ENCODE results near the gene FAM13C. TPM values are rescaled to one million over a fixed set of nuclear protein-coding genes. Genes with fewer than 3 reads are reported as not detected.
"Not testable (repeated sequence)": the region's sequence is repeated elsewhere in the genome, so short reads cannot be mapped to it uniquely, and the experiment has no call there.

Gene FAM13C
- total RNA-seq: 0.07 and 0.11 TPM in 2 replicates

DNA sequence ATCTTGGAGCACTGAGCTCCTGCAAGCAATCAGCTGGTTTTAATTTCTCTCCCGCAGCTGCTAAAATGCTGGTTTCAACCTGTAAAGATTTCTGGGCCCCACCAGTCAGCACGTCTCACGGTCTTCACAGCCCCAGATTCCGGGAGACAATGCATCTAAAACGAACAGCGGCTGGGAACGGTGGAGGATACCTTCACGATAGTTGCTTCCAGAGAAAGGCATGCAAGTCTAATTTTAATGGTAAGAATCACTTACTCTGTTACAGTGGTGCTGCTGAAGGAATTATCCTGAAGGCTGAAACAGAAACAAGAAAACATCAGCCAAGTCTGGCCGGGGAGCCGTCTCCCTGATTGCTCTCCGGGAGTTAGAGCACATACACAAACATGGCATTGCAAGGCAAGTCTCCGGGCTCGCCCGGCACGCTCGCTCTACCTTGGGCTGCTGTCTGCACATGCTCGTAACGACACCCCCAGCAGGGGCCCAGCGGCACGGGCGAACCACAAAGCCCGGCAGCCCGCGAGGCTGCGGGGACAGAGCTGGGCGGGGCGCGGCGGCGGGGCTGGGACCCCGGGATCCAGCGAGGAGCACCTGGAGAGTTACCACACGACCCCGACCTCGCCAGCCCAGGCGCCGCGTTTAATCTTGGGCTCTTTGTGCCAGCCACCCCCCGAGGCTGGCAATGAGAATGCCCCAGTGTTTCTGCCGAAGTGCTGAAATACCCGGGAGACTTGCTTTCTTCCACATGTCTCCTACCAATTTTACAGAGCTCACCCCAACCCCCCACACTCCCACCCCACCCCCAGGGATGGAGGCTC is at the start of gene FAM13C:
Gene FAM13C, minus strand, starts transcription at position 406 of the 815 bp plus-strand sequence. Its CDS starts 89 bp downstream, at position 317.
- no peak for DNase-seq (ENCODE audit: low read depth, low spot score)

DNA sequence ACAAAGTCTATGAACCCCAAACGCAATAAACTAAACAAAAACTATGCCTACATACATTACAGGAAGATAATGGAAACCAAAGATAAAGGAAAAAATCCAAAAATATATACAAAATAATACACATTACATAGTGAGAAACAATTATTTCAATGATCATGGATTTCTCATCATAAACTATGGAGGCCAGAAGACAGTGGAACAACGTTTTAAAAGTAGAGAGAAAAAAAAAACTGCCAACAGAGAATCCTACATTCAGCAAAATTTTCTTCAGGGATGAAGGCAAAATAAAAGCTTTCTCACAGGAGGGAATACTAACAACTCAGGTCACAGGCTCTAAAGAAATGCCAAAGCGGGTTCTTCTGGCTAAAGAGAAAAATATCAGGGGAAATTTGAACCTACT is 42.9 kb upstream of the FAM13C start:
- no peak for DNase-seq (ENCODE audit: low read depth, low spot score)

DNA sequence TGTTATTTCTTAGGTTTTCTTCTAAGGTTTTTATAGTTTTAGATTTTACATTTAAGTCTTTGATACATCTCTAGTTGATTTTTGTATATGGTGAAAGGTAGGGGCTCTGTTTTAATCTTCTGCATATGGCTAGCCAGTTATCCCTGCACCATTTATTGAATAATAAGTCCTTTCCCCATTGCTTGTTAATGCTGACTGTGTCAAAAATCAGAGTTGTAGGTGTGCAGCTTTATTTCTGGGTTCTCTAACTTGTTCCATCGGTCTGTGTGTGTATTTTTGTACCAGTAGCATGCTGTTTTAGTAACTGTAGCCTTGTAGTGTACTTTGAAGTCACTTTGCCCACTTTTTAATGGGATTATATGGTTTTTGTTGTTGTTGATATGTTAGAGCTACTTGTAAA is 37.9 kb upstream of the FAM13C start:
- DNase-seq (ENCODE audit: low read depth, low spot score): no peak

DNA sequence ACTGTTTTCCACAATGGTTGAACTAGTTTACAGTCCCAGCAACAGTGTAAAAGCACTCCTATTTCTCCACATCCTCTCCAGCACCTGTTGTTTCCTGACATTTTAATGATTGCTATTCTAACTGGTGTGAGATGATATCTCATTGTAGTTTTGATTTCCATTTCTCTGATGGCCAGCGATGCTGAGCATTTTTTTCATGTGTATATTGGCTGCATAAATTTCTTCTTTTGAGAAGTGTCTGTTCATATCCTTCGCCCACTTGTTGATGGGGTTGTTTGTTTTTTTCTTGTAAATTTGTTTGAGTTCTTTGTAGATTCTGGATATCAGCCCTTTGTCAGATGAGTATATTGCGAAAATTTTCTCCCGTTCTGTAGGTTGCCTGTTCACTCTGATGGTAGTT is 37.0 kb upstream of the FAM13C start:
- DNase-seq (ENCODE audit: low read depth, low spot score): not testable (repeated sequence)

DNA sequence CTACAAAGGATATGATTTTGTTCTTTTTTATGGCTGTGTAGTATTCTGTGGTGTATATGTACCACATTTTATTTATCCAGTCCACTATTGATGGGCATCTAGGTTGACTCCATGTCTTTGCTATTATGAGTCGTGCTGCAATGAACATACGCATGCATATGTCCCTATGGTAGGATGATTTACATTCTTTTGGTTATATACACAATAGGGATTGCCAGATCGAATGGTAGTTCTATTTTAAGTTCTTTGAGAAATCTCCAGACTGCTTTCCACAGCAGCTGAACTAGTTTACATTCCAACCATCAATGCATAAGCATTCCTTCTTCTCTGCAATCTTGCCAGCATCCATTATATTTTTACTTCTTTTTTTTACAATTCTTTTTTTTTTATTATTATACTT is 35.6 kb upstream of the FAM13C start:
- no peak for DNase-seq (ENCODE audit: low read depth, low spot score)

DNA sequence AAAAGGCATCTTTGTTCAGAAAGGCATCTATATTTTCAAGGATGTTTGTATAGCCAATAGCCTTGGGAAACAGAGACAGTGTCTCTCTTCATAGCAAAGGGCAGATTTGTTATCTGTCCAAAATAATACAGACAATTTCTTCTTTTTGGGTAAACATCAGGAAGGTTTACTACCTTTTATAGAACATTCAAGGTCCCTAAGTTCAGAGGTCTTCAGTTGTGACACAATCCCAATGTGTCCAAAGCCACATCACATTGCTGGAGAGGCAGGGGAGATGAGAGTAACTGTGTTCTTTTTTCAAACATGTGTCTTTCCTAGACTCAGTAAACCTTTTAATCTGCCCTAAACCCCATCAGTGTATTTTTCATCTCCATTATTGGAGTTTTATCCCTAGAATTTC is 33.6 kb upstream of the FAM13C start:
- DNase-seq (ENCODE audit: low read depth, low spot score): no peak

DNA sequence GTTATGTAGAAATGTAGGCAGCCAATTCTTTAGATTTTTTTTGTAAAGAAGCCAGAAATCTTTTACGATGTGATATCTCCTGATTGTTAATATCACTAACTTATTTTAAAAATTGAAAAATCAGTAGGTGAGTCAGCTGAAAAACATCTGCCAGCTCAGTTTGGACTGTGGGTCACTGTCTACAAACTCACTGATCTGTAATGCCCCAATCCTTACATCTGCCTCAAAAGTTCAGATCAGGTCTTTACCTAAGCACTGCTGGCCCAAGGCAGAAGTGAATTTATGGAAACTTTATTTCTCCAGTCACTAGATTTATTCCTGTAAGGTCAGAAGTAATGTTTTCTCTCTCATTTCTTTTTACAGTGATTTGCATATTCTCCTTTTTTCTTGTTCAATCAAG is 31.0 kb upstream of the FAM13C start:
- DNase-seq (ENCODE audit: low read depth, low spot score): no peak

DNA sequence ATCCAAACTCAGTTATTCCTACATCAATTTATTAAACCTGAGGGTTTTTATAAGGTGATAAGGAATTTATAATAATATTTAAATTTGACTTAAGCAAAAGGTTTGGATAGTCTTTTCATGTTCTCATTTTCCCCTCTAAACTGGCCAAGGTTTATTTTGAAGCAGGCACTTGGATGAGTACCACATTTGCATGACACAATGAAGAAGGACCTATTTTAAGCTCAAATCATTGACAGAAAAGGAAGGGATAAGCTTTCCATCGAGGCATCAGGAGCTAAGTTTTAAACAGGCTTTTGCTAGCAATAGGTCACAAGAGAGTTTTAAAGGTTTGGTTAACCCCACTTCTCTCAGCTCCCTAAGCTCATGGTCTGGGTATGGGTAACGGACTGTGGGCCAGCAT is 28.7 kb upstream of the FAM13C start:
- DNase-seq (ENCODE audit: low read depth, low spot score): no peak

DNA sequence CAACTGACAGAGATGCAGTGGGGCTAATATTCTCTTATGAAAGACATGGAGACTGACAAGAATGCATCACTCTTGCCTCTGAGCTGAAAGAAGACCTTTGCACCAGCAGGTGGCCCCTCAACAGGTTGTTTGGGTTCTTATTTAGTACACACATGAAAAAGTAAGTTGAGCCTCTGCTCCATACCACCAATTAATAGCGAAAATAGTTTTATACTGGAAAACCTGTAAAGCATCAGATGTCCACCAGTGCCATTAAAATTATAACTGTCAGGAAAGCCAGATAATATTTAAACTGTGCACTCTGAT is 26.3 kb upstream of the FAM13C start:
- DNase-seq (ENCODE audit: low read depth, low spot score): no peak

DNA sequence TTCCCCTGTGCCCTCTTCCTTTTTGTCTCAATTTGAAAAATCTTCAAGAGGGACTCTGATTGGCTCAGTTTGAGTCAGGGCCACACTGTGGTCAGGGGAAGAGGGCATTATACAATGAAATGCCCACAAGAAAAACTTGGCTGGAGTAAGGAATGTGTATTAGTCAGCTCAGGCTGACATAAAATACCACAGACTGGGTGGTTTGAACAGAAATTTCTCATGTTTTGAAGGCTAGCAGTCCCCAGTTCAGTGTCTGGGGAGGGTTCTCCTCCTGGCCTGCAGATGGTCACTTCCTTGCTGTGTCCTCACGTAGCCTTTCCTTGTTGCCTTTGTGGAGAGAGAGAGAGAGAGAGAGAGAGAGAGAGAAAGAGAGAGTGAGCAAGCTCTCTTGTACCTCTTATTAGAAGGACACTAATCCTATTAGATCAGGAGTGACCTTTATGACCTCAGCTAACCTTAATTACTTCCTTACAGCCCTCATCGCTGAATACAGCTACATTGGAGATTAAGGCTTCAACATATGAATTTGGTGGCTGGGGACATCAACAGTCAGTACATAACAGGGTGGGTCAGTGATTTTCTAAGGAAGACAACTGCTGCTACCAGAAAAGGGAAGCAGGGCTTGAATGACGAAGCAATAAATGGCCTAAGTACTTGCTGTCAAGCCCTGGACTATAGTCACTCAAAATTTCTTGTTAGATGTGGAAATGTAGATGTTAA is 25.8 kb upstream of the FAM13C start:
- no peak for DNase-seq (ENCODE audit: low read depth, low spot score)

DNA sequence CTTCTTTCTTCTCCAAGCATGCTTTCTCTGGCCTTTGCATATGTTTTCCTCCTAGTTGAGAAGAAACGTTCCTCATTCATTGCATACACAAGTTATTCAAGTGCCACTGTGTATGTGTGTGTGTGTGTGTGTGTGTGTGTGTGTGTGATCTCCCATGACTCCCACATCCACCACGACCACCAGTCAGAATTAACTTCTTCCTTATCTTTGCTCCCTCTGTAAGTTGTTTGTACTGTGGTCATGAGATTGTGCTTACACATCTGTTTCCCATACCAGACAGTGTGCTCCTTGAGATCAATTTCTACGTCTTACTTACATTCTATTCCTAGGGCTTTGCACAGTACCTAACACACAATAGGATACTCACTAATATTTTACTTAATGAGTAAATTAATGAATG is 22.4 kb upstream of the FAM13C start:
- DNase-seq (ENCODE audit: low read depth, low spot score): no peak

DNA sequence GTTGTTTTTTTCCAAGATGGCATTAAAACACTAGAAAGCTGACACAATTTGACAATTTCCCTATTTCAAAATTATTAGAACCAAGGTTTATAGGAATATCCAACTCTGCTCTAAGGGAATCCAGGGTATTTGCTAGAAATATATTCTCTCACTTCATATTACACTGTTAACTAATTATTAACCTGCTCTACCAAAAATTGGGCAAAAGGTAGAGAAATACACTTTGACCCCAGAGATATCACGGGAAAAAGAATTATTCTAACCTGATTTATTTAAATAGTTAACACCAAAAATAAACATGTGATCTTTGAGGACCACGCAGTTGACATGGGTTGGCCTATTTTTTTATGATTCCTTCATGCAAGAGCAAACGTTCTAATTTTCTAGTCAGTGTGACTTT is 21.6 kb upstream of the FAM13C start:
- DNase-seq (ENCODE audit: low read depth, low spot score): no peak

DNA sequence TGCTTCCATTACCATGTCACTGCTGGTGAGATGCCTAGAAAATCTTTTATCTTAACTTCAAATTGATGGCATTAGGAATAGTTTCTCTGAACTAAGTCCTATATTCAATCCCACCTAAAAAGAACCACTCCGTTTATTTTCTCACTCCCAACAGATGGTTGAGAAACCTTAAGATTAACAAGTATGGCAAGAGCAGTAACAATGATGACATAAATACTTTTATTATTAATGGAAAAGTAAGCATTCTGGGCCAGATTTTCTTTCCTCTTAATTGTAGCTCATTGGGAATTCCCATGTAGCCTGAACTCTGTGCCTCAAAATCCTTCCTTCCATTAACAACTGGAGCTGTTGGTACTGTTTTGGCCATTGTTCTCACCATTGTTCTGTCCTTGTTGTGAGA is 21.1 kb upstream of the FAM13C start:
- DNase-seq (ENCODE audit: low read depth, low spot score): no peak

DNA sequence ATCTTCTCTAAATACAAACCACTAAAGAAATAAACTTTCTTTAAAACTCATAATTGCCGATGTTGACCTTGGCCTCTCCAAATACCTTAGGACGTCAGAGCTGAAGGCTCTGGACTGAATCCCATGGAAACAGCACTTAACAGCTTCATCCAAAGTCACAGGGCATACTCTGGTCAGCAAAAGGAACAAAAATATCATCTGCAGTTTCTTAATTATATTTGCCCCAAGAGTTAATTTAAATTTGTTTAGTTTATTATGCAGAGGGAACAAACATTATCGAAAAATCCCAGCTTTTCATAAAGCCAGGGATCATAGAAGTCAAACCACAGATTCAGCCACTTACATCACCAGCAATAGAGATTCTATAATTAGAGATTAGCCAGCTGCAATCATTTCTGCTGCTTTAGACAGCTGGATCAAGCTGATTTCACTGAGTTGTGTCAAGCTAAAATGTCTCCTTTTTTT is 20.5 kb upstream of the FAM13C start:
- DNase-seq (ENCODE audit: low read depth, low spot score): no peak

DNA sequence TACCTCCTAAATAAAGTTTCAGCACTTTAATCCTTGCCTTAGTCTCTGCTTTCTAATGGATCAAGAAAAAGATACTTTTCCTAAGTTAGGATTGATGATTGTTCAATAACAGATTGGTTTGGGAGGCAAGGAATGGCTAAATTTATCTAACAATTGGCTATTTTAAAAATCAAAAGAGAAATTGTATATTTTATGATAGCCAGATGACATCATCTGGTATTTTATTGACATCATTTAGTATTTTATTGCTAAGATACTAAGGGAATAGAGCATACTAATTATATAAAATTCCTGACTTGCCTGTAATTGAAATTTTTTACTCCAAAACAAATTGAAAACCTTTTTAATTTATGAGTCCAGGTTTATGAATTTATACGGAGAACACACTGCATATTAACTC is 19.3 kb upstream of the FAM13C start:
- no peak for DNase-seq (ENCODE audit: low read depth, low spot score)

DNA sequence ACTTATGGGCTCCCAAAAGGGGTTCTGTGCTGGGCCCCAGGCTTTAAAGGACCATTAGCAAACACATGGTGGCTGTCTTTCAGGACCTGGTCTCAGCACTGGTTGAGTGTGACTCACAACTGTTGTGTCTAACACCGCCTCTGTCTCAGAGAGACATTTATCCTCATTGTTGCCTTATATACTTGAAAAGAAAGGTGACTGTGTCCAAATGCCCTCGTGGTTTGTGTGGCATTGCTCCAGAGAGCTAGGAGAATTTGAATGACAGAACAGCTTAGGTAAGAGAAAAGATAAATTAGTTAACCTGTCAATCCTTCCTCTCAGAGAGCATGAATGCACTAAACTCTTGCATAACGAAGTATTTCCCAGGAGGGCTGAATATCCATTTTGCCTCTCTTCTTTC is 14.5 kb upstream of the FAM13C start:
- no peak for DNase-seq (ENCODE audit: low read depth, low spot score)

DNA sequence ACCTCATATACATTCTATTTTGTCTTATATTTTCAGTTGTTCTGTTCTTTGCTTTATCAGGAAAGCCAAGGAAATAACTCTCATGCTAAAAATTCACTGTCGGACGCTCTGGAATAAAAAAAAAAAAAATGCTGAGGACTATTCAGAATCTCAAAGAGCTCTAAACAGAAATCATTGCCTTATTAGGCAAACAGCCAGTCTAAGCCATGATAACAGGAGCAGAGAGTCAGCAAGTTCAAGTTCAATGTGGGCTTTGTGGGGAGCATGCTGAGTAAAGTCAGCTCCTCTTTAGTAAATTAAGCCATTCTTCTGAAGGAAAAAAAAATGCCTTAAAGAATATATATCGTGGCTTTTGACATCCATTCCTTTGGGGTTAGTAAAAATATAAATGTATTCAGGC is 13.6 kb upstream of the FAM13C start:
- DNase-seq (ENCODE audit: low read depth, low spot score): no peak

DNA sequence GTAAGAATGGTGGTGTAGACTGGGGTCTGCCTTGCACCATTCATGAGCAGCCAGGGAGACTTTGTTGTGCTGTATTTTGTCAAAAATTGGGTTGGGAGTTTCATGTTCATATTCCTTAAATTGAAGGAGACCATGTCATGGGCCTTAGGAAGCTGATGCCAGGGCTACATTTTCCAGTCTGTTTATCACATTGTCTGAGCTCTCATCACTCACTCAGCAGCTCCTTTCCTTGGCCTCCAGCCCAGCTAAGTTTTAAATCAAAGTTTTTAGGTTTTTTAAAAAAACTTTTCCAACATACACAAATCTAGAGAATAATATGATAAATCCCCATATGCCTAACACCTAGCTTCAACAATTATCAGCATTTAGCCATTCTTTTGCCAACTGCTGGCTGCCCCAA is 12.6 kb upstream of the FAM13C start:
- DNase-seq (ENCODE audit: low read depth, low spot score): no peak

DNA sequence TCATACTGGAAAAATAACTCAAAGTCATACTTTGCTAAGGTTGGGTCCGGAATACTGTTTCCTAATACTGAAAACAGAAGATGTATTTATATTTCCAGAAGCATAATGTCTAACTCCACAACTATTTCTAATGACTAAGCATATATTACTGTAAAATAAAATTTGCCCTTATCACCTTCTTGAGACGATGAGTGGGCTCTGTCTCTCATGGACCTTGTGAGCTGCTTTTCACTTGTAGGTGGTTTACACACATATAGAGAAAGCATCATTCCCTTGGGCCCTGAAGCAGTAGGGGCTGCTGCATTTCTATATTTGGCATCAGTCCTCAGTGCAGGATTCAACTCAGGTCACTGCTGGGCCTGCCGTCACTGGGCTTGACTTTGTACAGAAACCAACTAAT is 10.7 kb upstream of the FAM13C start:
- no peak for DNase-seq (ENCODE audit: low read depth, low spot score)

DNA sequence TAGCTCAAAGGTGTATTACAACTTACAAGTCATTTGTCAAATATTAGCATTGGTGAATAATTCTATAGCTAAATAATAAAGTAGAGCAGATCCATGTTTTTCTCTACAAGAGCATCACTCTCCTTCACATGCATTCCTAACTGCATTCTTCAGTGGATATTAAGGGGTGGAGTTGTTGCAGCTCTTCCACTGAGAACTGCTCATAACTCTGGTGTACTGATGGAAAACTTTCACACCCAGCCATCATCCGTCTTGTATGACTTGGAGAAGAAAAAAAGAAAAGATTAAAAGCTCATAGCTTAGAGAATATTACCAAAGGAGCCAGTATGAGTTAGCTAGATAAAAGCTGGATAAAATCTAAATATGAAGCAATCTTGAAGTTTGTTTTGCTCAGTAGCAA is 10.2 kb upstream of the FAM13C start:
- no peak for DNase-seq (ENCODE audit: low read depth, low spot score)

DNA sequence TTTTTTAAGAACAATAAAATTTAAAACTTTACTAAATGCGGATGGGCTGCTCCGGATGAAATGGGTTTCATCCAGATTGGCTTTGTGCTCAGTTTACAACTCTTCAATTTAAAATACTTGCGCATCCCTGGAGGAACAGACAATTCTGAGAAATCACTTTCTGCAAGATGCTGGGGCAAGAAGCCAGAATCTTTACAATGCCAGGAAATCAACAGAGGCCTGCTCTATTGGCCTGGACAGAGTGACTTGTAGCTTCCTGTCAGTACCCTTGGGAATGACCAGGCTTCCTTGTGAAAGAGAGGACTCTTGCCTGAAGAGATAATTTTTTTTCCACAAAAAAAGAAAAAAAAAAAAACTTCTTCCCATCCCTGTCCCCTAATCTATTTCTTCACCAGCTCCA is 3.9 kb upstream of the FAM13C start:
- peak; percentile 15 for DNase-seq (ENCODE audit: low read depth, low spot score)

DNA sequence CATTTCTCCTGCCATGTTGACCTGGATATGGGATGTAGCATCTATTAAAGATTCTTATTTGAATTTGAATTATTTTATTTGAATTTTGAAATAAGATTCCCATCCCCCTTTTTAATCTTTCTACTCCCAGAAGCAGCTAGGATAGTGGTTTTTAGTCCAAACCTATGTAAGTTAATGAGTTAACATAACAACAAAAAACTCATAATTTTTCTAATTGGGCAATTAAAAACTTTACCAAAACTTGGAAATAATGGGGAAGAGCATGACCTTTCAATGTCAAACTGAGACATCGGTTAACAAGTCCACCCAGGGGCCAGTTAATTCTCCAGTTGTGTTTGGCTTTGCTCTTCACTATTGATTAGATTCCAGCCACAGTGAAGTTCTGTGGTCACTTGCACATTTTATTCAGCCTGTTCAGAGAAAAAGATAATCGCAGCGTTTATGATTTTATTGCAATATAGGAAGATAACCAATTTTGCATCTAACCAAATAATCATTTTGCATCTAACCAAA is 1.2 kb upstream of the FAM13C start:
- DNase-seq (ENCODE audit: low read depth, low spot score): no peak

DNA sequence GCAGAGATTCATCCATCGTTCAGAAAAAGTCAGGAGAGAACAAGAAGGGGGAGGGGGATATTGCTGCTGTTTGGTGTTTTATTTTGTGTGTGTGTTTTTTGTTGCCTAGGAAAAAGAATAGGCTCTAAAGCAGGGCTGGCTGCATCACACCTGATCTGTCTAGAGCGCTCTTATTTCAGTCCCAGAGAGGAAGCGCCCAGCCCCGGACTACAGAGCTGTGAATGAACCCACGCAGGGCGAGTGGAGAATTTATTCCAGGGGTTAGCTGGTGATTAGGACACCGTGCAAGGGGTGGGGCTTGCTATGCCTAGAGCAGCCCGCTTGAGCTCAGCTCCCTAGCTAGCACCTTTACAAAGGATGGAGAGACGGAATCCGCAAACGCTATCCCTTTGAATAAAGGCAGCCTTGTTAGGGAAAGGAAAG is 621 bp upstream of the FAM13C start:
- no peak for DNase-seq (ENCODE audit: low read depth, low spot score)
